ENCODE results near the gene RFX3. TPM values are rescaled to one million over a fixed set of nuclear protein-coding genes. Genes with fewer than 3 reads are reported as not detected.

RFX3 gene
- total RNA-seq, 1 experiment from 2014 or later = 9.9 TPM

GRCh38 chr9:3495855-3496254 is 29.9 kb downstream of the RFX3 start:
- Mint-ChIP-seq H3K36me3 (ENCODE audit: insufficient read depth in 1 of 3, low read depth in 3 of 3) (peaks cover 0 to 4% (median 2%) of the 10 kb centered on the region in 3 experiments; a peak in 3 of 7 replicates), H3K9me3 (no peaks in the 10 kb centered on the region), H3K27ac (no peak overlapping the region), H3K4me1 (peaks cover 11 to 20% of the 10 kb centered on the region in 2 experiments), H3K27me3 (ENCODE audit: low read depth) (no peaks in the 10 kb centered on the region), H3K4me3 (no peak overlapping the region)
- Histone ChIP-seq H3K18ac (ENCODE audit: insufficient read length, low read depth, low read length) (no peak overlapping the region), H3K14ac (ENCODE audit: insufficient read depth, low read length) (no peak overlapping the region), H3K56ac (ENCODE audit: insufficient read length, low read depth, low read length) (no peak overlapping the region), H2AFZ (ENCODE audit: low read length) (no peak overlapping the region), H2BK20ac (ENCODE audit: low read depth, low read length, poor library complexity, severe bottlenecking) (no peak overlapping the region), H2BK120ac (ENCODE audit: low read depth, low read length, poor library complexity, severe bottlenecking) (no peak overlapping the region), H3K23me2 (ENCODE audit: insufficient read length, low read depth, low read length, poor library complexity, severe bottlenecking) (no peaks in the 10 kb centered on the region), H4K8ac (replicated peaks; ENCODE audit: insufficient read length, low read depth, low read length) (no peak overlapping the region), H4K5ac (ENCODE audit: insufficient read length, low read depth, low read length) (no peak overlapping the region), H3K23ac (ENCODE audit: insufficient read length, low read depth, low read length) (no peak overlapping the region), H3K4me1 (ENCODE audit: insufficient read depth, low read length) (no peaks in the 10 kb centered on the region), H3T11ph (ENCODE audit: low read length) (no peak overlapping the region), H3K27ac (ENCODE audit: insufficient read length, low read depth, low read length) (no peak overlapping the region), H2BK15ac (ENCODE audit: low read depth, low read length) (no peak overlapping the region), H3K27me3 (ENCODE audit: insufficient read depth, low read length) (no peaks in the 10 kb centered on the region), H3K79me1 (ENCODE audit: insufficient read depth, low read depth, low read length, poor library complexity, severe bottlenecking) (peaks cover 4% of the 10 kb centered on the region), H3K4ac (ENCODE audit: low read depth, low read length) (no peak overlapping the region), H3K9ac (ENCODE audit: extremely low read depth, insufficient read length, low read length) (no peak overlapping the region), H3K79me2 (ENCODE audit: insufficient read depth, low read length) (no peaks in the 10 kb centered on the region; the same call in 1 of the 2 replicates), H3K9me3 (ENCODE audit: control insufficient read depth, low read depth, low read length) (no peaks in the 10 kb centered on the region), H2AK5ac (ENCODE audit: insufficient read length, low read length) (no peak overlapping the region), H3K4me2 (ENCODE audit: insufficient read depth, insufficient read length, low read length) (no peak overlapping the region), H2BK5ac (ENCODE audit: insufficient read length, low read length) (no peak overlapping the region), H2BK12ac (ENCODE audit: insufficient read length, low read depth, low read length) (no peak overlapping the region), H4K91ac (ENCODE audit: insufficient read length, low read depth, low read length) (no peak overlapping the region), H4K20me1 (ENCODE audit: control insufficient read depth, insufficient read depth, insufficient read length) (no peaks in the 10 kb centered on the region)
- DNase-seq = no peak
- no peak for TF ChIP-seq CTCF (conservative IDR thresholded peaks at IDR 0.05)
- WGBS (ENCODE audit: extremely low coverage, insufficient read length, low lambda C conversion rate) = no CpG with 5 or more reads among the region's 3 CpGs

Measured in H9 (cell line).